Stimulated activated naive CD8-positive, alpha-beta T cell treated with anti-CD3 and anti-CD28 coated beads, Interleukin-15, Interleukin-2, amounts not matched to agents 100 U/mL and 50 U/mL, for 24 hours (primary cell): ENCODE results near the gene SMIM3.

Experiments used
- ATAC-seq: fragments of 150-1000 bp; cut with Tn5 transposase; one replicate; pipeline ENCODE4 v1.10.0; 2021
- DNase-seq: peaks from one replicate; pipeline ENCODE4 v3.0.0; 2021

Gene SMIM3

DNA sequence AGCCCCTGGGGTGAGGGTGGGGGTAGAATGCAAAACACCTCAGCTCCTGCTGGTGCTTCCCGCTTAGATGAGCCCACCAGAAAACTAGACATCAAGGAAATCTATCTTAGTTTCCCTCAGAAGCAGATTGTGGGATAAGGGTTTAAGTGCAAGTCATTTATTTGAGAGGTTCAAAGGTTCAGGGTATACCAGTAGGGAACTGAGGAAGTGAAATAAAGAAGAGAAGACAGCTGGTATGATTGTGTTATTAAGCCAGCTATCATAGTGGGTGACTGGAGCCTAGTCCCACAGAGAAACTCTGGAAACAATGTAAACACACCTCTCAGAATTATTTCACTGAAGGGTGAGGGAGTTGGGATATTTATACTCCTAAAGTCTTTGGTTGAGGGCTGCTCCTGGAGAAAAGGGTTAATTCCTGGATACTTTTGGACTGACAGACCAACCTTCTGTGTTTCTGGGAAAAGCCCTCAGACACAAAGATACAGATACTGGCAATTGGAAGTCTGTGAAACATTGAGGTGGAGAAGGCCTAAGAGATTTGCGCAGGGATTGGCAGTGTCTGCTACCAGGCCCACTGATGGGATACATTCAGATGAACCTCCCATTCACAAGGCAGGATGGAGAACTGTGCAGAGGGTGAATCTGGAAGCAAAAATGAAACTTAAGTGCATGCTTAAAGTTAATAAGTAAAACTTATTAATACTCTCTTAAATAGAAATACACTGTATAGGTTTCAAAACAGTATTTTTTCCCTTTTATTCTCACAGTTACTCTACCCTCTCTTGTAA is 13.4 kb upstream of the SMIM3 start:
- no peak for ATAC-seq
- DNase-seq = no peak

- no peak for ATAC-seq
These were observed 12.8 kb upstream of the SMIM3 start for GRCh38 chr5:150765799-150766169.

GRCh38 chr5:150766251-150766650 is 12.3 kb upstream of the SMIM3 start:
- no peak for ATAC-seq
- no peak for DNase-seq

More at GRCh38 chr5:150765799-150766169, 12.8 kb upstream of the SMIM3 start:
- DNase-seq = no peak

DNA sequence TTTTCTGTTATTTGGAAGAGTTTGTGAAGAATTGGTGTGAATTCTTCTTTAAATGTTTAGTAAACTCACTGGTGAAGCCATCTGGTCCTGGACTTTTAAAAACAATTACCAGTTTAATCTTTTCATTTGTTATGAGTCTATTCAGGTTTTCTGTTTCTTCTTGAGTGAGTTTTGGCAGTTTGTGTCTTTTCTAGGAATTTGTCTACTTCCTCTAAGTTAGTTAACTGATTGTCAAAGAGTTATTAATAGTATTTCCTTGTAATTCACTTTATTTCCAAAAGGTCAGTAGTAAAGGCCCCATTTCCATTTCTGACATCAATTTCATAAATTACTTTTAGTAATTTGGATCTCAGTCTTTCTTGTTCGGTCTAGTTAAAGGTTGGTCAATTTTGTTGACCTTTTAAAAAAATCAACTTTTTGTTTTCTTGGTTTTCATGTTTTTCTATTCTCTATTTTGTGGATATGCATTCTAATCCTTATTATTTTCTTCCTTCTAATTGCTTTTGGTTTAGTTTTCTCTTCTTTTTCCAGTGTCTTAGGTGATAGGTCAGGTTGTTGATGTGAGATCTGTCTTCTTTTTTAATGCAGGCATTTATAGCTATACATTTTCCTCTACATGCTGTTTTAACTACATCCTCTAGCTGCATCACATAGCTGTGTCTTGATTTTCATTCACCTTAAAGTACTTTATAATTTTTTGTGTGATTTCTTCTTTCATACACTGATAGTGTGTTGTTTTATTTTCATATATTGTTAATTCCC is 7.3 kb upstream of the SMIM3 start:
- no peak for ATAC-seq

GRCh38 chr5:150774145-150774544 is 4.4 kb upstream of the SMIM3 start:
- DNase-seq = no peak

More for the DNA sequence above, 7.3 kb upstream of the SMIM3 start:
- DNase-seq = no peak

DNA sequence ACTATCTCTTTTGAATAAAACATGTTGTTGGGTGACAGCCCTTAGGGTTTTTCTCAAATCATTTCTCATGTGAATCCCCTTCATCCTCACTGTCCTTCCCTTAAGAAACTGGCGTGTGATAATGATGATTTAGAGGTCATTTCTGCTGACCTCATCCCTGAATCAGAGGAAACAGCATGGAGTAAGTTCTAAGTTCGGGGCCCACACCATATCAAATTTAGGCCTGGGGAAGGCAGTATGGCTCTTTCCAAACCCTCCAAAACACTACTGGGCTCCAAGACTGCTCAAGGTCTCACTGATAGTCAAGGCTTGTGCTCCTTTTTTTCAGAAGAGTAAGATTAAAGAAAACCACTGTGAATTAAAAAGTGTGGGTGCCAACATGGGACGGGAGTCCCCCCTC is 872 bp upstream of the SMIM3 start:
- ATAC-seq = no peak
- no peak for DNase-seq

More at GRCh38 chr5:150774145-150774544, 4.4 kb upstream of the SMIM3 start:
- no peak for ATAC-seq

GRCh38 chr5:150778088-150778516 is 455 bp upstream of the SMIM3 start:
- DNase-seq = no peak

DNA sequence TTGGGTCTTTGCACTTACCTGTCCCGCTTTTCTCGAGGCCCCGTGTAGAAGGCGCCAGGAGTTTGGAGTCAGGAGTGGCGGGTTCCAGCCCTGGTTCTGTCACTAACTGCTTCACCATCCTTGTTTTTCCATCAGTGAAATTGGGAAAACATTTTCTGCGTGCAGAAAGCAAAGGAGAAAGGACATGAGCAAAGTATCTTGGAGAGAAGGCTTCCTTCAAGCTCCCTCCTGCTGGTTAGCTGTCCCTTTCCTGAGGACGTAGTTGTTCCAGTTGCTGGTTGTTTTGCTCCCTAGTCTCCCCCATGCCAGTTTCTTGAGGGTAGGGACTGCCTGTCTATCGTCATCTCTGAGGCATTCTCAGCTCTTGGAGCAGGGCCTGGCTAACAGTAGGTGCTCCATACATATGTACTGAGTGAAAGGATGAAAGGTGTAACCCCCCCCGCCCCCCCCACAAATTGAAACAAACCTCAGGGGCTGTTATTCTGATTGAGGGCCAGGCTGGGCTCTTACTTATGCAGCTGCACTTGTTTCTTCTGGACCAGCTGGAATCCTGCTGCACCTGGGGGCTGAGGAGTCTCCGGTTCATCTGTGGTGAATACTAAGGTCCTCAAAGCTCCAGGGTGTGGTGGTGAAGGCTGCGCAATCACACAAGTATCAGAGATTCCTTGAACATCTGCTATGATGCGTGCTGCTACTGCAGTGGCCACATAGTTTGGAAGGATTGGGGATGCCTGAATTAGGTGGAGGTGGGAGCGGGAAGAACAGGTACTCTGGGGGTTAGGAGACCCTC is 1.0 kb downstream of the SMIM3 start:
- no peak for DNase-seq
- ATAC-seq = no peak

More at GRCh38 chr5:150778088-150778516, 455 bp upstream of the SMIM3 start:
- ATAC-seq = no peak

- DNase-seq = peak; percentile 68
These were observed 1.7 kb downstream of the SMIM3 start for GRCh38 chr5:150780187-150780692.

GRCh38 chr5:150780816-150781221 is 2.3 kb downstream of the SMIM3 start:
- ATAC-seq = peak; percentile 14

More at GRCh38 chr5:150780187-150780692, 1.7 kb downstream of the SMIM3 start:
- ATAC-seq = peak; percentile 66

DNA sequence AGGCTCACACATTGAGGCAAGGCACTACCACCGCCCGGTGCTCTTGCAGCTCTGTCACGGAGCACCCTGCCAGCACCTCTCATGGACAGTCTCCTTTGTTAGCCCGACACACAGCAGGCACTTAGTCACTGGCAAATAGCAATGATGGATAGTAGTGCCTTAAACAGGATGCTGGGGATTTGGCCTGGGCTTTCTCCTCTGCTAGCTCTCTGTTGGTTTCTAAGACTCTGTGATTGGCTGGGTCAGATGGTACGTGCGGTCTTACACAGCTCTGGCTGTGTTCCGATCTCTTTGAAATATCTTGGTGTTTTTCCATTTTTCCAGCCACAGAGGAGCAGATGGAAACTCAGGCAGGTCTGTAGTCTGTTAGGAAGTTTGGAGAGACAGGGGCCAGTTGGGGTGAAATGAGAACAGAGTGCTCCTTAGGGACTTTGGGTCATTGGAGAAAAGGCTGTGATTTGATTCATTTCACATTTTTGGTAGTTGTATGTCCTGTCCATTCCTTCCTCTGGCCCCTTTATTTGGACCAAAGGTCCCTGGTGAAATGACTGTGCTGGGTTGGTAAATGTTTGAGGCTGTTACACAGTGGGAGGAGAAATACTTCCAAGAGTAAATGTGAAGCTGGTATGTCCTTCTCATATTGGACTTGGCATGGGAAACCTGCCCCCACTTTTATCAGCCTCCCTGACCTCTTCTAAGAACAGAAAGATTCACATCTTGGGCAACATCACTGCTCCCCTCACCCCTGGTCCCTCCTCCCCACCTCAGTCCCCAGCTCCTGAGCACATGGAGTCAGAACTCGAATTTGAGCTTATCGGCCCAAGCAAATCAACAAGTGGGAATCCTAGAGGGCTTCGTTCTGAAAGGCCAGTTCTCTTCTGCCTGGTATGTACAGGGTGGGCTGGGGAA is 3.4 kb downstream of the SMIM3 start:
- DNase-seq (no peak), ATAC-seq (no peak)

More at GRCh38 chr5:150780816-150781221, 2.3 kb downstream of the SMIM3 start:
- peak; percentile 17 for DNase-seq

GRCh38 chr5:150782850-150783249 is 4.3 kb downstream of the SMIM3 start:
- DNase-seq = no peak
- no peak for ATAC-seq

DNA sequence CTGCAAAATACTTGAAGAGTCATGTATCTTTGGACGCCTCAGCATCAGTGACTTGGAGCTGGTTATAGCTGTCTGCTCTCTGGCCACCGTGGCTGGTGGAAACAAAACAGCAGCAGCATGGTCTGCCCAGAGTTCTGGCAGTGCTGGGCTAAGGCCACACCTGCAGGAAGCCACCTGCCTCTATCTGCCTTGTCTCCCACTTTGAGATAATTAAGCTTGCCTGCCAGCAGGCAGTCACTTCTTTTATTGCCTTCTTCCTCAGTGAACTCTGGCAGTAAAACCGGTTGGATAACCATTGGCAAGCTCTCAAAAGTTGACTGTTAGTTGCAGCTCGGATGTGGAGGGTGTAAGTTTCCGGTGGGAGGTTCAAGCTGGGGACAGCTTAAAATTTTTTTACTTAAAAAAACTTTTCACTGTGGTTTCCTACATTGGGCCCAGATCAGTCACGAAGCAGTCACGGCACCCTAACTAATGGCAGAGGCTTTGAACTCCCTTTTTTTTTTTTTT is 4.9 kb downstream of the SMIM3 start:
- peak; percentile 51 for DNase-seq
- peak; percentile 68 for ATAC-seq

DNA sequence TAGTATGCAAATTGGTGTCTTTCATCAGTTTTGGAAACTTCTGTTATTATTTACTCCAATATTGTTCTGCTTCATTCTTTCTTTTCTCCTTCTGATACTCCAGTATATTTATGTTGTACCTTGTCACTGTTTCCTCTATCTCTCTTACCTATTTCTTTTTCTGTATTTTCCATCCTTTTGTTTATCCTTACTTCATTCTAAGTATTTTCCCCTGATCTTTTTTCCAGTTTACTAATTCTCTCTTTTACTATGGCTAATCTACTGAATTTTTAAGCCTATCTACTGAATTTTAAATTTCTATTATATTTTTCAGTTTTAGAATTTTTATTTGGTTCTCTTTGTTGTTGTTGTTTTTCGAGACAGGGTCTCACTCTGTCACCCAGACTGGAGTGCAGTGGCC is 7.4 kb downstream of the SMIM3 start:
- ATAC-seq (no peak), DNase-seq (no peak)

DNA sequence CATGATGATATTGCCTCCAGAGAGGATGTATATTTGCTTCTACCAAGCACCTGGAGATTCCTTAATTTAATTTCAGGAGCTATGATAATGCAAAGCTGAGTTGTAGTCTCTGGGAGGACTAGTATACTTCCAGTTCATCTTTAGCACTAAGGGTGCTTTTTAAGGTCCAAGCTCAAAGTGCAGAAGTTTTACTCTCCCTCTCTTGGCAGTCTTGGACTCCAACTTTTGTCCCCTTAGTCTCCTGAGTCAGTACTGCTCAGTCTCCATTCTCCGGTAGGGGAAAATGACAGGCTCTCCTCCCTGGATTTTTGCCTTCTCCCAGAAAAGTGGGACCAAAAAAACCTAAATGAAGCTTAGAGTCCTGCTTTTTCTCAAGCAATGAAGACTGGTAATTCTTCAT is 8.3 kb downstream of the SMIM3 start:
- ATAC-seq = no peak

DNA sequence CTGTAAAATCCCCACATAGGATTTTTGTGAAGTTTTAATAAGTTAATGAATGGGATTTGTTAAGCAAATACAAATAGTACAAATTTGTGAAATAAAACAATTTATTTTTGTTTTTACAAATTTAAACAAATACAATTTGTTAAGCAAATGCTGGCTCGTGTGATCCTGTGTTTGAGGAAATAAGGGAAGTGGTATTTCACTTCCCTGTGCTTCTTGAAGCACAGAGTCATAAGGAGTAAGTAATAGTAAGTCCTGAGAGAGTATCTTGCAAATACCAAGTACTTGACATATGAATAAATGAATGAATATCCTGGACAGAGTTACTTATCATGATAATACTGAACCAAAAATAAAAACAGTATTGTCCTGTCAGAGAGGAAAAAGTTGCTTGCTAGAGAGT is 9.1 kb downstream of the SMIM3 start:
- no peak for DNase-seq
- ATAC-seq = no peak

More for the DNA sequence above, 8.3 kb downstream of the SMIM3 start:
- DNase-seq = no peak

DNA sequence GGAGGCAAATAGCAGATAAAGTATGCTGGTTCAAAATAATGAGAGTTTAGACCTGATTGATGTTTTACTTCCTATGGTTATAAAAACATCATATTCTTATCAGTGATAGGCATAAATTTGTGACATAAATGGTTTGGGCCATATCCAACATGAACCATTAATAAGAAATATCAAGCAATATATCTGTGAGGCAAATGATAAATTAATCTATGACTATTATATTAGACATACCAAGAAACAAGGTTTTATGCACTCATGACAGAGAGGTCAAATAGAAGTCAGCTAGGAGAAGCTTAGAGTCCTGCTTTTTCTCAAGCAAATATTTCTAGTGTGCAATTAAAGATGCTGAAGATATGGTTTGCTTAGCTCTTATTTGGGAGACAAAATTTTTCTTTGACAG is 10.4 kb downstream of the SMIM3 start:
- no peak for ATAC-seq
- DNase-seq = no peak

GRCh38 chr5:150789450-150789849 is 10.9 kb downstream of the SMIM3 start:
- no peak for ATAC-seq

GRCh38 chr5:150789943-150790611 is 11.5 kb downstream of the SMIM3 start:
- DNase-seq (peak; percentile 72), ATAC-seq (peak; percentile 100)

More at GRCh38 chr5:150789450-150789849, 10.9 kb downstream of the SMIM3 start:
- no peak for DNase-seq

- ATAC-seq (no peak), DNase-seq (no peak)
These were observed 13.0 kb downstream of the SMIM3 start for GRCh38 chr5:150791536-150791935.
